Suprapubic skin (tissue), 4 donors: Measurements from ENCODE around the gene HOXC9.

Experiments used
- CTCF ChIP-seq, 2 donors: fragments of 200-600 bp in 1 of 2; fragments of 450-650 bp in 1 of 2; sonication (generic) in 1 of 2; IDR thresholded peaks; one replicate each; pipeline ENCODE4 v1.5.1; 2016 to 2019; ENCODE audit warnings: antibody characterized with exemption in 2 of 2, mild to moderate bottlenecking in 1 of 2, moderate library complexity in 1 of 2
- EP300 ChIP-seq: sonication (generic); formaldehyde crosslinking; IDR thresholded peaks from one replicate; pipeline ENCODE4 v1.6.1; 2017; ENCODE audit warnings: antibody characterized with exemption
- POLR2A ChIP-seq, 2 donors: fragments of 450-650 bp; IDR thresholded peaks; one replicate each; pipeline ENCODE4 v1.6.1; 2017; ENCODE audit warnings: antibody characterized with exemption in 2 of 2, mild to moderate bottlenecking in 2 of 2, moderate library complexity in 2 of 2
- POLR2AphosphoS5 ChIP-seq, 3 donors: sonication (generic); formaldehyde crosslinking; IDR thresholded peaks; one replicate each; pipeline ENCODE4 v1.6.1; 2017; ENCODE audit warnings: antibody characterized with exemption in 3 of 3

- TF ChIP-seq CTCF (IDR thresholded peaks at IDR 0.05) (no peak), POLR2A (IDR thresholded peaks at IDR 0.05) (no peak), POLR2AphosphoS5 (IDR thresholded peaks at IDR 0.05) (no peak), EP300 (no peak)
These were observed 11.2 kb downstream of the HOXC9 start for GRCh38 chr12:54010972-54011664.
